ENCODE data around the gene OLIG1. TPM values are rescaled to one million over a fixed set of nuclear protein-coding genes. Genes with fewer than 3 reads are reported as not detected.

OLIG1 gene
- polyA plus RNA-seq, 3 donors: 20.0 to 51.0 (median 40.7) TPM

DNA sequence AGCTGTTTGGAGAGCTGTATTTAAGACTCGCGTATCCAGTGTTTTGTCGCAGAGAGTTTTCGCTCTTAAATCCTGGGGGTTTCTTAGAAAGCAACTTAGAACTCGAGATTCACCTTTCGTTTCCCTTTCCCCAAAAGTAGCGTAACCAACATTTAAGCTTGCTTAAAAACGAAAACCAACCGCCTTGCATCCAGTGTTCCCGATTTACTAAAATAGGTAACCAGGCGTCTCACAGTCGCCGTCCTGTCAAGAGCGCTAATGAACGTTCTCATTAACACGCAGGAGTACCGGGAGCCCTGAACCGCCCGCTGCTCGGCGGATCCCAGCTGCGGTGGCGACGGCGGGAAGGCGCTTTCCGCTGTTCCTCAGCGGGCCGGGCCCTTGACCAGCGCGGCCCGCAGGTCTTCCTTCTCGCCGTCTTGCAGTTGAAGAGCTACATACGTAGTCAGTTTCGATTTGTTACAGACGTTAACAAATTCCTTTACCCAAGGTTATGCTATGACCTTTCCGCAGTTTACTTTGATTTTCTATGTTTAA lies 1.9 kb downstream of the OLIG1 start:
- H3K27ac Mint-ChIP-seq: peak overlapping the region; percentile 50 to 95 (median 89)
- peaks cover 34 to 52% of the 10 kb centered on the region in 2 donors for H3K4me1 ChIP-seq (ENCODE audit: control insufficient read depth in 1 of 2, insufficient read depth in 2 of 2, low read length in 2 of 2)
- H3K4me3 Mint-ChIP-seq: peak overlapping the region; percentile 93 to 97
- peak overlapping the region; percentile 79 for H2AFZ ChIP-seq (ENCODE audit: insufficient read depth, low read depth, low read length, poor library complexity, severe bottlenecking)
- H3K4me1 Mint-ChIP-seq: peaks cover 50% of the 10 kb centered on the region
- peaks cover 31% of the 10 kb centered on the region for H3K79me2 ChIP-seq (ENCODE audit: insufficient read depth, low read length)
- intact Hi-C loops (cut with micrococcal nuclease): loop anchor here (5.0 kb wide), 2 partner anchors 35 to 45 kb away; partner anchors contain the start of gene OLIG2 (in 2 of the 2)
- WGBS (ENCODE audit: insufficient coverage): 2% methylated on average over 33 of the region's 38 CpGs
- H3K4me3 ChIP-seq (replicated peaks in 1 of 3; ENCODE audit: low read depth in 2 of 3, low read length in 3 of 3): peak overlapping the region; percentile 76 to 89 (median 87)
- DNase-seq: peak; percentile 44 to 50 (median 48)
- peaks cover 9 to 28% (median 25%) of the 10 kb centered on the region in 3 donors for H3K27me3 Mint-ChIP-seq (ENCODE audit: low read depth in 3 of 3)
- no peak for TF ChIP-seq CTCF (IDR thresholded peaks at IDR 0.05)
- H3K36me3 ChIP-seq (replicated peaks in 1 of 2; ENCODE audit: control insufficient read depth in 1 of 2, insufficient read depth in 2 of 2, low read length in 2 of 2): no peaks in the 10 kb centered on the region
- H3K4me2 ChIP-seq (replicated peaks; ENCODE audit: extremely low read depth, low read length, poor library complexity, severe bottlenecking): peak overlapping the region; percentile 78
- H3K27me3 ChIP-seq (ENCODE audit: control insufficient read depth in 2 of 2, insufficient read depth in 2 of 2, low read length in 2 of 2): peaks cover 4 to 34% of the 10 kb centered on the region in 2 donors
- peak overlapping the region; percentile 78 for H3K9ac ChIP-seq (ENCODE audit: insufficient read depth, low read length, poor library complexity, severe bottlenecking)
- H3K9me3 Mint-ChIP-seq: peaks cover 0 to 4% (median 0%) of the 10 kb centered on the region in 7 donors
- H3K9me3 ChIP-seq (replicated peaks in 1 of 2; ENCODE audit: control insufficient read depth in 1 of 2, insufficient read depth in 1 of 2, low read length in 2 of 2): no peaks in the 10 kb centered on the region
- peak overlapping the region; percentile 62 to 84 for H3K27ac ChIP-seq (ENCODE audit: low read depth in 1 of 2, low read length in 2 of 2)
- H3K36me3 Mint-ChIP-seq: peaks cover 7 to 13% of the 10 kb centered on the region in 2 donors
- peaks cover 3% of the 10 kb centered on the region for H4K20me1 ChIP-seq (ENCODE audit: insufficient read depth, low read length)

- WGBS (ENCODE audit: insufficient coverage): no CpG with 5 or more reads among the region's 4 CpGs
- H4K20me1 ChIP-seq (ENCODE audit: insufficient read depth, low read length): peaks cover 3% of the 10 kb centered on the region
- no peak for DNase-seq
- no peaks in the 10 kb centered on the region for H3K9me3 ChIP-seq (replicated peaks in 1 of 2; ENCODE audit: control insufficient read depth in 1 of 2, insufficient read depth in 1 of 2, low read length in 2 of 2)
- intact Hi-C loops (cut with micrococcal nuclease): loop anchor here (5.0 kb wide), 2 partner anchors 34 to 46 kb away; partner anchors contain the start of gene OLIG2 (in 2 of the 2)
- peaks cover 4 to 38% of the 10 kb centered on the region in 2 donors for H3K27me3 ChIP-seq (ENCODE audit: control insufficient read depth in 2 of 2, insufficient read depth in 2 of 2, low read length in 2 of 2)
- peaks cover 17 to 37% of the 10 kb centered on the region in 2 donors for H3K4me1 ChIP-seq (ENCODE audit: control insufficient read depth in 1 of 2, insufficient read depth in 2 of 2, low read length in 2 of 2)
- no peak overlapping the region for H3K4me2 ChIP-seq (replicated peaks; ENCODE audit: extremely low read depth, low read length, poor library complexity, severe bottlenecking)
- peaks cover 7 to 13% of the 10 kb centered on the region in 2 donors for H3K36me3 Mint-ChIP-seq
- H3K27ac ChIP-seq (ENCODE audit: low read depth in 1 of 2, low read length in 2 of 2): no peak overlapping the region
- no peak overlapping the region for H3K4me3 Mint-ChIP-seq
- H3K4me3 ChIP-seq (replicated peaks in 1 of 3; ENCODE audit: low read depth in 2 of 3, low read length in 3 of 3): no peak overlapping the region
- peaks cover 20 to 33% (median 32%) of the 10 kb centered on the region in 3 donors for H3K27me3 Mint-ChIP-seq (ENCODE audit: low read depth in 3 of 3)
- no peak for TF ChIP-seq CTCF (IDR thresholded peaks at IDR 0.05)
- peaks cover 41% of the 10 kb centered on the region for H3K4me1 Mint-ChIP-seq
- no peak overlapping the region for H3K9ac ChIP-seq (ENCODE audit: insufficient read depth, low read length, poor library complexity, severe bottlenecking)
- peaks cover 25% of the 10 kb centered on the region for H3K79me2 ChIP-seq (ENCODE audit: insufficient read depth, low read length)
- H3K9me3 Mint-ChIP-seq: peaks cover 0 to 3% (median 0%) of the 10 kb centered on the region in 7 donors
- H3K27ac Mint-ChIP-seq: no peak overlapping the region
- no peak overlapping the region for H2AFZ ChIP-seq (ENCODE audit: insufficient read depth, low read depth, low read length, poor library complexity, severe bottlenecking)
- H3K36me3 ChIP-seq (replicated peaks in 1 of 2; ENCODE audit: control insufficient read depth in 1 of 2, insufficient read depth in 2 of 2, low read length in 2 of 2): no peaks in the 10 kb centered on the region
Measured at GRCh38 chr21:33073636-33074035, 3.7 kb downstream of the OLIG1 start.
